Measurements from ENCODE around the gene PRKCQ.

PRKCQ gene

GRCh38 chr10:6579904-6580278, at the start of gene PRKCQ:
TSS of gene PRKCQ (minus strand) at chr10:6580276. CDS start at chr10:6515135, 65,141 bp downstream.
- no peak for DNase-seq (ENCODE audit: low spot score)

GRCh38 chr10:6625428-6625827, 45.4 kb upstream of the PRKCQ start:
- no peak for DNase-seq (ENCODE audit: low spot score)

GRCh38 chr10:6624392-6624791, 44.3 kb upstream of the PRKCQ start:
- no peak for DNase-seq (ENCODE audit: low spot score)

GRCh38 chr10:6622921-6623320, 42.8 kb upstream of the PRKCQ start:
- no peak for DNase-seq (ENCODE audit: low spot score)

- DNase-seq (ENCODE audit: low spot score): no peak
These were observed 41.5 kb upstream of the PRKCQ start for GRCh38 chr10:6621536-6621935.

GRCh38 chr10:6619660-6620059, 39.6 kb upstream of the PRKCQ start:
- DNase-seq (ENCODE audit: low spot score): no peak

- no peak for DNase-seq (ENCODE audit: low spot score)
These were observed 38.3 kb upstream of the PRKCQ start for GRCh38 chr10:6618340-6618739.

GRCh38 chr10:6617309-6618076, 37.4 kb upstream of the PRKCQ start:
- DNase-seq (ENCODE audit: low spot score): no peak

GRCh38 chr10:6615971-6616370, 35.9 kb upstream of the PRKCQ start:
- no peak for DNase-seq (ENCODE audit: low spot score)

GRCh38 chr10:6612371-6612770, 32.3 kb upstream of the PRKCQ start:
- no peak for DNase-seq (ENCODE audit: low spot score)

- DNase-seq (ENCODE audit: low spot score): no peak
These were observed 30.6 kb upstream of the PRKCQ start for GRCh38 chr10:6610647-6611046.

GRCh38 chr10:6609625-6610024, 29.5 kb upstream of the PRKCQ start:
- no peak for DNase-seq (ENCODE audit: low spot score)

GRCh38 chr10:6607778-6608177, 27.7 kb upstream of the PRKCQ start:
- DNase-seq (ENCODE audit: low spot score): no peak

- DNase-seq (ENCODE audit: low spot score): no peak
These were observed 27.1 kb upstream of the PRKCQ start for GRCh38 chr10:6607182-6607581.

GRCh38 chr10:6603142-6604125, 23.4 kb upstream of the PRKCQ start:
- no peak for DNase-seq (ENCODE audit: low spot score)

GRCh38 chr10:6602700-6603084, 22.6 kb upstream of the PRKCQ start:
- DNase-seq (ENCODE audit: low spot score): no peak

GRCh38 chr10:6602026-6602699, 22.1 kb upstream of the PRKCQ start:
- no peak for DNase-seq (ENCODE audit: low spot score)

- no peak for DNase-seq (ENCODE audit: low spot score)
These were observed 21.2 kb upstream of the PRKCQ start for GRCh38 chr10:6601246-6601805.

- DNase-seq (ENCODE audit: low spot score): no peak
These were observed 20.3 kb upstream of the PRKCQ start for GRCh38 chr10:6600224-6600987.

GRCh38 chr10:6598679-6599078, 18.6 kb upstream of the PRKCQ start:
- DNase-seq (ENCODE audit: low spot score): no peak

GRCh38 chr10:6597478-6597877, 17.4 kb upstream of the PRKCQ start:
- no peak for DNase-seq (ENCODE audit: low spot score)
